Parathyroid adenoma (tissue), 2 donors: ENCODE measurements around the gene OR6N2.

Experiments
- H2AFZ ChIP-seq: fragments of 300-600 bp; sonication (generic); one replicate; pipeline ENCODE4 v1.7.0; 2017; ENCODE audit warnings: antibody characterized with exemption, mild to moderate bottlenecking
- H3K27ac ChIP-seq: fragments of 300-600 bp; sonication (generic); one replicate; pipeline ENCODE4 v1.7.0; 2017
- H3K27me3 ChIP-seq: fragments of 300-600 bp; sonication (generic); one replicate; pipeline ENCODE4 v1.7.0; 2017; ENCODE audit warnings: low read length; ENCODE audit not compliant: control insufficient read depth, insufficient read depth
- H3K36me3 ChIP-seq: fragments of 300-600 bp; sonication (generic); one replicate; pipeline ENCODE4 v1.7.0; 2017; ENCODE audit warnings: low read length; ENCODE audit not compliant: control insufficient read depth, insufficient read depth
- H3K4me1 ChIP-seq: fragments of 300-600 bp; sonication (generic); one replicate; pipeline ENCODE4 v1.7.0; 2017; ENCODE audit warnings: control low read depth
- H3K4me2 ChIP-seq: fragments of 300-600 bp; sonication (generic); one replicate; pipeline ENCODE4 v1.7.0; 2017; ENCODE audit warnings: low read length
- H3K4me3 ChIP-seq: fragments of 300-600 bp; sonication (generic); one replicate; pipeline ENCODE4 v1.7.0; 2017; ENCODE audit warnings: low read depth, low read length
- H3K79me2 ChIP-seq: fragments of 300-600 bp; sonication (generic); one replicate; pipeline ENCODE4 v1.7.0; 2017; ENCODE audit warnings: control low read depth
- H3K9ac ChIP-seq: fragments of 300-600 bp; sonication (generic); one replicate; pipeline ENCODE4 v1.7.0; 2017; ENCODE audit warnings: mild to moderate bottlenecking
- H3K9me3 ChIP-seq: fragments of 300-600 bp; sonication (generic); one replicate; pipeline ENCODE4 v1.7.0; 2017; ENCODE audit warnings: low read length; ENCODE audit not compliant: control insufficient read depth
- TF ChIP-seq, protein P1 (sequence below): fragments of 300-600 bp; sonication (generic); IDR thresholded peaks from one replicate; pipeline ENCODE4 v1.7.0; 2017; ENCODE audit warnings: antibody characterized with exemption, mild to moderate bottlenecking
- donor health status: primary hyperparathyroidism.

Gene OR6N2

DNA sequence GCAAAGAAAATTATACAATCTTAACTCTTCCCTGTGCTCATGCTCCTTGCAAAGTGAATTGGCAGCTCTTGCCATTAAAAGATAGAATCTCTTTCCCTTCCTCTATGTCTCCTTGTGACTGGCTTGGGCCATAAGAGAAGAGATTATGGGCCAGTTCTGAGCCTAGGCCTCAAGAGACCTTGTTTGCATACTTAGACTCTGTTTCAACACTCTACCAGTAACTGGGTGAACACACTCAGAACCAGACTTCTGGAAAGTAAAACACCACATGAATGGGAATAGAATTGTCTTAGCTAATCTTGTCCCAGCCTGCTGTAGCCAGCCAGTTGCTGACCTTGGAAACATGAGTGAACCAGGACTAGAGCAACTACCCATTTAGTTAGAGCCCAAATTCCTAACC, 45.2 kb downstream of the OR6N2 start:
- H3K9me3 ChIP-seq = no peaks in the 10 kb centered on the region
- no peaks in the 10 kb centered on the region for H3K4me1 ChIP-seq
- H2AFZ ChIP-seq = no peak overlapping the region
- H3K36me3 ChIP-seq = no peaks in the 10 kb centered on the region
- no peaks in the 10 kb centered on the region for H3K27me3 ChIP-seq
- H3K4me2 ChIP-seq = no peak overlapping the region
- no peaks in the 10 kb centered on the region for H3K79me2 ChIP-seq
- no peak overlapping the region for H3K27ac ChIP-seq
- H3K4me3 ChIP-seq = no peak overlapping the region
- TF ChIP-seq, protein P1, sequence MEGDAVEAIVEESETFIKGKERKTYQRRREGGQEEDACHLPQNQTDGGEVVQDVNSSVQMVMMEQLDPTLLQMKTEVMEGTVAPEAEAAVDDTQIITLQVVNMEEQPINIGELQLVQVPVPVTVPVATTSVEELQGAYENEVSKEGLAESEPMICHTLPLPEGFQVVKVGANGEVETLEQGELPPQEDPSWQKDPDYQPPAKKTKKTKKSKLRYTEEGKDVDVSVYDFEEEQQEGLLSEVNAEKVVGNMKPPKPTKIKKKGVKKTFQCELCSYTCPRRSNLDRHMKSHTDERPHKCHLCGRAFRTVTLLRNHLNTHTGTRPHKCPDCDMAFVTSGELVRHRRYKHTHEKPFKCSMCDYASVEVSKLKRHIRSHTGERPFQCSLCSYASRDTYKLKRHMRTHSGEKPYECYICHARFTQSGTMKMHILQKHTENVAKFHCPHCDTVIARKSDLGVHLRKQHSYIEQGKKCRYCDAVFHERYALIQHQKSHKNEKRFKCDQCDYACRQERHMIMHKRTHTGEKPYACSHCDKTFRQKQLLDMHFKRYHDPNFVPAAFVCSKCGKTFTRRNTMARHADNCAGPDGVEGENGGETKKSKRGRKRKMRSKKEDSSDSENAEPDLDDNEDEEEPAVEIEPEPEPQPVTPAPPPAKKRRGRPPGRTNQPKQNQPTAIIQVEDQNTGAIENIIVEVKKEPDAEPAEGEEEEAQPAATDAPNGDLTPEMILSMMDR = no peak
- no peak overlapping the region for H3K9ac ChIP-seq

DNA sequence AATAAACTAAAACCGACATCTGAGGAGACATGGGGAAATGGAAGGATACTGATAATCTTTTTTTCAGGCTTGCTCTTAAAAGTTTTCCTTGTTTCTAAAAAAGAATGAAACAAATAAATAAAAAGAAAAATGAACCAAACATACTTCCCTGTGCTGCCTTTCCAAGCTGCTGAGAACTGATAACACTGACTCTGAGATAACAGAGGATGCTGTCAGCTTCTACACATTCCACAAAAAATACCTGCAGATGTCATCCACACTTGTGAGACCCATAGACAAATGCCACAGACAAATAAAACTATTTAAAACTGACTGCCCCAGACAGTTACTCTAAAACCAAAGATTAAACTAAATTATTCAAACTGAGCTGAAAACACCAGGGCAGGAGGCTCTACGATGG, 48.5 kb downstream of the OR6N2 start:
- Histone ChIP-seq H2AFZ (no peak overlapping the region), H3K27me3 (no peaks in the 10 kb centered on the region), H3K4me2 (no peak overlapping the region), H3K79me2 (no peaks in the 10 kb centered on the region), H3K9ac (no peak overlapping the region), H3K27ac (no peak overlapping the region), H3K4me1 (no peaks in the 10 kb centered on the region), H3K4me3 (no peak overlapping the region), H3K36me3 (no peaks in the 10 kb centered on the region), H3K9me3 (no peaks in the 10 kb centered on the region)
- TF ChIP-seq, protein P1 = no peak

DNA sequence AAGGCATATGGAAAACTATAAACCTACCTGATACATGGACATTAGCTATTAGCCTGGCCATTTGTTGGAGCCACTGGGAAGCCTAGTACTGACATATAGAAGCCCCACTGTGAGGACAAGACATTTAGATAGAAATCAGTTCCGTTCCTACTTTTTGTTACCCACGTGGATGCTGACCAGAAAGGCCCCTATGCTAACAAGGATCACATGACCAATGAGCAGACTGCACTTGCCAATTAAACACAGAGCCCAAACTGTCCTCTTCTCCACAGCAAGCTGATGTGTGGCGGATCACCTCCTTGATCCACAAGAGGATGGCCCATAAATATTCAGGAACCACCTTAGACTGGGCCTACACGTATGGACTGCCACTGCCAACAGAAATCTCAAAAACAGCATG, 49.3 kb downstream of the OR6N2 start:
- Histone ChIP-seq H3K27me3 (no peaks in the 10 kb centered on the region), H3K9me3 (no peaks in the 10 kb centered on the region), H3K4me3 (no peak overlapping the region), H3K27ac (no peak overlapping the region), H3K9ac (no peak overlapping the region), H3K79me2 (no peaks in the 10 kb centered on the region), H3K36me3 (no peaks in the 10 kb centered on the region), H2AFZ (no peak overlapping the region), H3K4me2 (no peak overlapping the region), H3K4me1 (no peaks in the 10 kb centered on the region)
- TF ChIP-seq, protein P1 = no peak

DNA sequence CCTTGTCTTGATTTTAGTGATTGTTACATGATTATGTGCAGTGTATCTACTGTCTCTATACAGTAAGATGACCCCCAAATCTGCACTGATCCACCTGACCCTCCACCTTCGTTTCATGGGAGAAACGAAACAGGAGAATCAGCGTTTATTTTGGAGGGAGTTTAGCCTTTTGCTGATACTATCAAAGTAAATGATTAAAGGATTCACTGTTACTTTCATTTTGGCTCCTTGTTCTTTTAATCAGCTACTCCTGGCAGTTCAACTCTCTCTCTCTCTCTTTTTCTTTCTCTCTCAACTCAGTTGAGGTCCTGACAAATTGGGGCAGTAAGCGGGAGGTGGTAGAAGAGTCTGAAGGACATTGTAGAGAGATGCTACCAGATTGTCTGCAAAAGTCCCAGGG, 50.6 kb downstream of the OR6N2 start:
- TF ChIP-seq, protein P1 = no peak
- Histone ChIP-seq H3K4me2 (no peak overlapping the region), H3K9me3 (no peaks in the 10 kb centered on the region), H2AFZ (no peak overlapping the region), H3K27ac (no peak overlapping the region), H3K79me2 (no peaks in the 10 kb centered on the region), H3K36me3 (no peaks in the 10 kb centered on the region), H3K27me3 (no peaks in the 10 kb centered on the region), H3K9ac (no peak overlapping the region), H3K4me3 (no peak overlapping the region), H3K4me1 (no peaks in the 10 kb centered on the region)

DNA sequence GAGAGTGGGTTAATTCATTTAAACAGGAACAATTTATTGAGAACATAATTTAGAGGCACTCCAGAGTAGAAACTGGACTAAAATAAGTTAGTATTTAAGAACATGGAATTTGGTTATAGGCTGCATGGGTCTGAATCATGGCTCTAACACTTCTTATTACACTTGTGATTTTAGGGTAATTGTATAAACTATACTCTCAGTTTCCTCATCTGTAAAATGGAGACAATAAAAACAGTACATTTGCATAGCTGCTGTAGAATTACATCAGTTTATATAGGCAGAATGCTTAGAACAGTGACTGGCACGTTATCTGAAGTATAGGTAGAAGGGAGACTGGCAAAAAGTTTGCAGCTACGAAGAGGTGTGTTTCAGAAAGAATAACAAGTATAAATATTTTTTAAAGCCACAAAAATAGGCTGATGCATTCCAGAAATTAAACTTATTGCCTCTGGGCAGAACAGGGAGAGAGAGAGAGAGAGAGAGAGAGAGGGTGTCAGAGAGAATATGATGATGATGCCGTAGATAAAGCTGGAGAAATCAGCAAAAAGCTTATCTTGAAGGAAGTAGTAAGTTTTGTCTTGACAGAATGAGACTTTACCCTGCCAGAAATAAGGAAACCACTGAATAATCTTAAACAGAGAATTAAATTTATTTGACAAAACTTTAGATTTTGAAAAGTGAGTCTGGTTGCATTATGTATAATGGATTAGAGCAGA, 52.3 kb downstream of the OR6N2 start:
- Histone ChIP-seq H3K9ac (no peak overlapping the region), H3K36me3 (no peaks in the 10 kb centered on the region), H3K27me3 (no peaks in the 10 kb centered on the region), H3K4me3 (no peak overlapping the region), H3K79me2 (no peaks in the 10 kb centered on the region), H3K4me2 (no peak overlapping the region), H3K4me1 (no peaks in the 10 kb centered on the region), H3K27ac (no peak overlapping the region), H3K9me3 (no peaks in the 10 kb centered on the region), H2AFZ (no peak overlapping the region)
- TF ChIP-seq, protein P1 = no peak
